ENCODE results near the gene LYVE1.

- TF ChIP-seq CTCF (conservative IDR thresholded peaks at IDR 0.05; ENCODE audit: low read depth, low read length), result no peak
- TF ChIP-seq EZH2 (IDR thresholded peaks at IDR 0.05; ENCODE audit: borderline replicate concordance, low read depth, low read length, poor library complexity, severe bottlenecking), result no peak
Measured at GRCh38 chr11:10587995-10588394, 19.5 kb upstream of the LYVE1 start.

Measured in A673 (cell line).